GM23338 (cell line): ENCODE data around the gene EARS2. TPM values are rescaled to one million over a fixed set of nuclear protein-coding genes. Genes with fewer than 3 reads are reported as not detected.

Experiments used
- ATAC-seq: fragments of 200-7000 bp; cut with Tn5 transposase; 3 replicates; pipeline ENCODE4 v1.9.1; 2020
- DNase-seq: peaks from one replicate; pipeline ENCODE4 v3.0.0-alpha.2; 2015; ENCODE audit warnings: low spot score
- H2AFZ ChIP-seq: fragments of 200-600 bp; sonication (generic); 2 replicates; pipeline ENCODE4 v1.8.0; 2016; ENCODE audit warnings: antibody characterized with exemption, mild to moderate bottlenecking, moderate library complexity
- H3F3A ChIP-seq: fragments of 200-600 bp; sonication (generic); replicated peaks from 2 replicates; pipeline ENCODE4 v1.8.0; 2017; ENCODE audit warnings: antibody characterized with exemption, mixed run types, low read depth
- H3K27ac ChIP-seq: fragments of 200-600 bp; sonication (generic); 2 replicates; pipeline ENCODE4 v1.6.1; 2016; ENCODE audit warnings: low read depth
- H3K27me3 ChIP-seq: fragments of 200-600 bp; sonication (generic); 2 replicates; pipeline ENCODE4 v1.8.0; 2016; ENCODE audit warnings: mild to moderate bottlenecking, mixed run types, moderate library complexity; ENCODE audit not compliant: insufficient read depth
- H3K36me3 ChIP-seq: fragments of 200-600 bp; sonication (generic); 2 replicates; pipeline ENCODE4 v1.8.0; 2016; ENCODE audit warnings: mild to moderate bottlenecking; ENCODE audit not compliant: insufficient read depth
- H3K4me1 ChIP-seq: fragments of 200-600 bp; sonication (generic); 2 replicates; pipeline ENCODE4 v1.8.0; 2016; ENCODE audit warnings: mild to moderate bottlenecking, moderate library complexity; ENCODE audit not compliant: insufficient read depth
- H3K4me2 ChIP-seq: fragments of 200-600 bp; sonication (generic); 2 replicates; pipeline ENCODE4 v1.7.1; 2017; ENCODE audit warnings: mixed run types
- H3K4me3 ChIP-seq: fragments of 200-600 bp; sonication (generic); 2 replicates; pipeline ENCODE4 v1.6.1; 2016; ENCODE audit warnings: mixed run types
- H3K79me2 ChIP-seq: fragments of 200-600 bp; sonication (generic); replicated peaks from 2 replicates; pipeline ENCODE4 v1.8.0; 2017; ENCODE audit warnings: mild to moderate bottlenecking; ENCODE audit not compliant: insufficient read depth
- H3K9me2 ChIP-seq: fragments of 200-600 bp; sonication (generic); 2 replicates; pipeline ENCODE4 v1.8.0; 2017; ENCODE audit not compliant: insufficient read depth
- H4K20me1 ChIP-seq: fragments of 200-600 bp; sonication (generic); replicated peaks from 2 replicates; pipeline ENCODE4 v1.8.0; 2017; ENCODE audit warnings: mild to moderate bottlenecking; ENCODE audit not compliant: insufficient read depth
- H3K27ac Mint-ChIP-seq: 2 replicates; pipeline ENCODE4 v1.8.0; 2020; ENCODE audit warnings: inconsistent platforms, mild to moderate bottlenecking, moderate library complexity, mixed read lengths
- H3K27me3 Mint-ChIP-seq: 3 replicates; pipeline ENCODE4 v1.8.0; 2022; ENCODE audit warnings: low read depth, mild to moderate bottlenecking, moderate library complexity, mixed read lengths, inconsistent platforms; ENCODE audit not compliant: insufficient read depth, poor library complexity
- H3K36me3 Mint-ChIP-seq: 3 replicates; pipeline ENCODE4 v1.8.0; 2021; ENCODE audit warnings: low read depth, mild to moderate bottlenecking, inconsistent platforms, moderate library complexity, mixed read lengths
- H3K4me1 Mint-ChIP-seq: 3 replicates; pipeline ENCODE4 v1.8.0; 2020; ENCODE audit warnings: mild to moderate bottlenecking, inconsistent platforms, mixed read lengths
- H3K4me3 Mint-ChIP-seq: 3 replicates; pipeline ENCODE4 v1.8.0; 2021; ENCODE audit warnings: moderate library complexity, mild to moderate bottlenecking, inconsistent platforms, mixed read lengths
- H3K9me3 Mint-ChIP-seq: 3 replicates; pipeline ENCODE4 v1.8.0; 2020; ENCODE audit warnings: moderate library complexity, mild to moderate bottlenecking, inconsistent platforms, mixed read lengths
- CREB1 ChIP-seq: fragments of 250-450 bp; sonication (Bioruptor Pico); IDR thresholded peaks from 2 replicates; pipeline ENCODE4 v1.5.0; 2020; ENCODE audit warnings: low read depth, mild to moderate bottlenecking, moderate library complexity
- CTCF ChIP-seq, 2 experiments: fragments of 200-600 bp in 1 of 2; sonication (generic) in 1 of 2; conservative IDR thresholded peaks; 2 replicates each; pipeline versions ENCODE4 v1.5.1 to v1.6.1; 2016 to 2017; ENCODE audit warnings: antibody characterized with exemption in 2 of 2, low read depth in 2 of 2, mild to moderate bottlenecking in 2 of 2, moderate library complexity in 1 of 2
- ETS1 ChIP-seq: IDR thresholded peaks from 2 replicates; pipeline ENCODE4 v1.6.1; 2016; ENCODE audit warnings: antibody characterized with exemption
- EZH2 ChIP-seq: fragments of 200-600 bp; sonication (generic); IDR thresholded peaks from one replicate; pipeline ENCODE4 v1.8.0; 2017; ENCODE audit warnings: antibody characterized with exemption, mild to moderate bottlenecking, low read depth; ENCODE audit not compliant: unreplicated experiment
- EZH2phosphoT487 ChIP-seq: fragments of 200-600 bp; sonication (generic); IDR thresholded peaks from one replicate; pipeline ENCODE4 v1.8.1; 2018; ENCODE audit warnings: antibody characterized with exemption; ENCODE audit not compliant: unreplicated experiment
- JUNB ChIP-seq: IDR thresholded peaks from one replicate; pipeline ENCODE4 v1.6.1; 2016; ENCODE audit warnings: antibody characterized with exemption; ENCODE audit not compliant: unreplicated experiment
- NANOG ChIP-seq: IDR thresholded peaks from 2 replicates; pipeline ENCODE4 v1.6.1; 2016; ENCODE audit warnings: antibody characterized with exemption, borderline replicate concordance
- POLR2AphosphoS5 ChIP-seq: IDR thresholded peaks from 2 replicates; pipeline ENCODE4 v1.6.1; 2016; ENCODE audit warnings: antibody characterized with exemption, low read depth
- ZNF114 ChIP-seq: fragments of 250-450 bp; sonication (Bioruptor Pico); IDR thresholded peaks from 2 replicates; pipeline ENCODE4 v1.5.0; 2020; ENCODE audit warnings: mild to moderate bottlenecking, moderate library complexity
- ZNF331 ChIP-seq: fragments of 250-450 bp; sonication (Bioruptor Pico); IDR thresholded peaks from 2 replicates; pipeline ENCODE4 v1.5.0; 2020; ENCODE audit warnings: low read depth, mild to moderate bottlenecking, moderate library complexity
- polyA plus RNA-seq: library from polyadenylated mRNA; unstranded; fragments of >200 nt; fragmentation: Nextera tagmentation; extraction: Ambion mirVana; gene quantifications from 2 replicates; pipeline ENCODE4 v1.2.1, GENCODE V29; 2016
- total RNA-seq: library from RNA; depleted of rRNA; stranded (reverse); fragments of >200 nt; shearing (Covaris generic); gene quantifications from 2 replicates; pipeline ENCODE4 v1.2.3, GENCODE V29; 2014
- TF ChIP-seq, protein P1 (sequence below): IDR thresholded peaks from one replicate; pipeline ENCODE4 v1.6.1; 2018; ENCODE audit warnings: antibody characterized with exemption; ENCODE audit not compliant: unreplicated experiment

The EARS2 gene
- total and polyA plus RNA-seq, 2 experiments from 2014 or later: 22.6 to 89.1 TPM

GRCh38 chr16:23508589-23509440 lies 48.3 kb downstream of the EARS2 start:
- Mint-ChIP-seq H3K27me3 (peaks cover 5% of the 10 kb centered on the region), H3K9me3 (no peaks in the 10 kb centered on the region; the same call in 2 of the 3 replicates), H3K36me3 (peaks cover 11% of the 10 kb centered on the region), H3K4me3 (peak overlapping the region; percentile 83), H3K4me1 (peaks cover 33% of the 10 kb centered on the region), H3K27ac (peak overlapping the region; percentile 58)
- peak overlapping the region; percentile 89 for H3K4me2 ChIP-seq
- peak; percentile 69 for DNase-seq
- peak overlapping the region; percentile 72 for H3K4me3 ChIP-seq
- no peak overlapping the region for H3K27ac ChIP-seq
- TF ChIP-seq CREB1 (CRISPR knock-in tag): no peak
- TF ChIP-seq, protein P1, sequence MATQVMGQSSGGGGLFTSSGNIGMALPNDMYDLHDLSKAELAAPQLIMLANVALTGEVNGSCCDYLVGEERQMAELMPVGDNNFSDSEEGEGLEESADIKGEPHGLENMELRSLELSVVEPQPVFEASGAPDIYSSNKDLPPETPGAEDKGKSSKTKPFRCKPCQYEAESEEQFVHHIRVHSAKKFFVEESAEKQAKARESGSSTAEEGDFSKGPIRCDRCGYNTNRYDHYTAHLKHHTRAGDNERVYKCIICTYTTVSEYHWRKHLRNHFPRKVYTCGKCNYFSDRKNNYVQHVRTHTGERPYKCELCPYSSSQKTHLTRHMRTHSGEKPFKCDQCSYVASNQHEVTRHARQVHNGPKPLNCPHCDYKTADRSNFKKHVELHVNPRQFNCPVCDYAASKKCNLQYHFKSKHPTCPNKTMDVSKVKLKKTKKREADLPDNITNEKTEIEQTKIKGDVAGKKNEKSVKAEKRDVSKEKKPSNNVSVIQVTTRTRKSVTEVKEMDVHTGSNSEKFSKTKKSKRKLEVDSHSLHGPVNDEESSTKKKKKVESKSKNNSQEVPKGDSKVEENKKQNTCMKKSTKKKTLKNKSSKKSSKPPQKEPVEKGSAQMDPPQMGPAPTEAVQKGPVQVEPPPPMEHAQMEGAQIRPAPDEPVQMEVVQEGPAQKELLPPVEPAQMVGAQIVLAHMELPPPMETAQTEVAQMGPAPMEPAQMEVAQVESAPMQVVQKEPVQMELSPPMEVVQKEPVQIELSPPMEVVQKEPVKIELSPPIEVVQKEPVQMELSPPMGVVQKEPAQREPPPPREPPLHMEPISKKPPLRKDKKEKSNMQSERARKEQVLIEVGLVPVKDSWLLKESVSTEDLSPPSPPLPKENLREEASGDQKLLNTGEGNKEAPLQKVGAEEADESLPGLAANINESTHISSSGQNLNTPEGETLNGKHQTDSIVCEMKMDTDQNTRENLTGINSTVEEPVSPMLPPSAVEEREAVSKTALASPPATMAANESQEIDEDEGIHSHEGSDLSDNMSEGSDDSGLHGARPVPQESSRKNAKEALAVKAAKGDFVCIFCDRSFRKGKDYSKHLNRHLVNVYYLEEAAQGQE: no peak
- TF ChIP-seq EZH2: no peak
- TF ChIP-seq CTCF (conservative IDR thresholded peaks at IDR 0.05; ENCODE audit: low read depth in 2 of 2): no peak
- H3K27me3 ChIP-seq: no peaks in the 10 kb centered on the region
- H3K4me1 ChIP-seq: peaks cover 22% of the 10 kb centered on the region
- H4K20me1 ChIP-seq: peaks cover 49% of the 10 kb centered on the region
- no peaks in the 10 kb centered on the region for H3K9me2 ChIP-seq
- no peaks in the 10 kb centered on the region for H3K36me3 ChIP-seq
- peaks cover 61% of the 10 kb centered on the region for H3K79me2 ChIP-seq
- ATAC-seq: peak; percentile 15
- no peaks in the 10 kb centered on the region for H3F3A ChIP-seq
- H2AFZ ChIP-seq: no peak overlapping the region

GRCh38 chr16:23506606-23506994 lies 50.5 kb downstream of the EARS2 start:
- Histone ChIP-seq H3K27ac (0 out of 2 replicates have a peak overlapping the region, but pooled peaks have one; percentile 19), H4K20me1 (peaks cover 71% of the 10 kb centered on the region), H2AFZ (no peak overlapping the region), H3F3A (no peaks in the 10 kb centered on the region), H3K9me2 (no peaks in the 10 kb centered on the region), H3K27me3 (no peaks in the 10 kb centered on the region), H3K36me3 (no peaks in the 10 kb centered on the region), H3K4me3 (no peak overlapping the region), H3K4me1 (peaks cover 39% of the 10 kb centered on the region), H3K4me2 (no peak overlapping the region), H3K79me2 (peaks cover 83% of the 10 kb centered on the region)
- H3K4me1 Mint-ChIP-seq: peaks cover 48% of the 10 kb centered on the region
- H3K27me3 Mint-ChIP-seq: peaks cover 5% of the 10 kb centered on the region
- TF ChIP-seq NANOG (no peak), ETS1 (no peak), CREB1 (CRISPR knock-in tag) (no peak), EZH2phosphoT487 (no peak), ZNF331 (CRISPR knock-in tag) (no peak), JUNB (no peak), ZNF114 (CRISPR knock-in tag) (no peak), POLR2AphosphoS5 (no peak)
- no peak overlapping the region for H3K4me3 Mint-ChIP-seq
- H3K36me3 Mint-ChIP-seq: peaks cover 11% of the 10 kb centered on the region
- no peak for ATAC-seq
- no peaks in the 10 kb centered on the region; the same call in 2 of the 3 replicates for H3K9me3 Mint-ChIP-seq
- H3K27ac Mint-ChIP-seq: no peak overlapping the region
- DNase-seq: no peak
